ENCODE results near the gene ZFYVE19.

Gene ZFYVE19

GRCh38 chr15:40830884-40831283 lies 24.0 kb downstream of the ZFYVE19 start:
- no peaks in the 10 kb centered on the region for H3K9me3 ChIP-seq (ENCODE audit: insufficient read depth, low read length)
- H3K4me2 ChIP-seq (ENCODE audit: low read length) = no peak overlapping the region
- no peak overlapping the region for H2AFZ ChIP-seq (ENCODE audit: low read depth, low read length)

GRCh38 chr15:40831861-40832260 lies 25.0 kb downstream of the ZFYVE19 start:
- Histone ChIP-seq H3K4me1 (ENCODE audit: low read length) (no peaks in the 10 kb centered on the region), H3K9ac (ENCODE audit: low read length) (no peak overlapping the region), H3K27me3 (ENCODE audit: low read depth, low read length) (0 out of 2 replicates have a peak, but pooled peaks cover 2% of the 10 kb centered on the region), H3K9me3 (ENCODE audit: insufficient read depth, low read length) (no peaks in the 10 kb centered on the region), H3K79me2 (ENCODE audit: low read length) (no peaks in the 10 kb centered on the region), H3K4me2 (ENCODE audit: low read length) (no peak overlapping the region), H3K27ac (ENCODE audit: low read length) (no peak overlapping the region), H4K20me1 (ENCODE audit: insufficient read depth, low read length) (no peaks in the 10 kb centered on the region), H2AFZ (ENCODE audit: low read depth, low read length) (no peak overlapping the region), H3K36me3 (replicated peaks; ENCODE audit: low read depth, low read length) (no peaks in the 10 kb centered on the region), H3K4me3 (ENCODE audit: low read length) (no peak overlapping the region)
- TF ChIP-seq CTCF (IDR thresholded peaks at IDR 0.05; ENCODE audit: low read depth, low read length) (no peak), EZH2phosphoT487 (IDR thresholded peaks at IDR 0.05; ENCODE audit: low read depth) (no peak)

More at GRCh38 chr15:40830884-40831283, 24.0 kb downstream of the ZFYVE19 start:
- Histone ChIP-seq H3K4me3 (ENCODE audit: low read length) (no peak overlapping the region), H3K79me2 (ENCODE audit: low read length) (no peaks in the 10 kb centered on the region), H3K4me1 (ENCODE audit: low read length) (no peaks in the 10 kb centered on the region), H3K9ac (ENCODE audit: low read length) (no peak overlapping the region), H3K27me3 (ENCODE audit: low read depth, low read length) (0 out of 2 replicates have a peak, but pooled peaks cover 4% of the 10 kb centered on the region), H4K20me1 (ENCODE audit: insufficient read depth, low read length) (no peaks in the 10 kb centered on the region), H3K36me3 (replicated peaks; ENCODE audit: low read depth, low read length) (no peaks in the 10 kb centered on the region), H3K27ac (ENCODE audit: low read length) (no peak overlapping the region)
- TF ChIP-seq CTCF (IDR thresholded peaks at IDR 0.05; ENCODE audit: low read depth, low read length) = no peak
- TF ChIP-seq EZH2phosphoT487 (IDR thresholded peaks at IDR 0.05; ENCODE audit: low read depth) = no peak

GRCh38 chr15:40832903-40833302 lies 26.0 kb downstream of the ZFYVE19 start:
- no peaks in the 10 kb centered on the region for H3K27me3 ChIP-seq (ENCODE audit: low read depth, low read length)
- H3K36me3 ChIP-seq (replicated peaks; ENCODE audit: low read depth, low read length) = no peaks in the 10 kb centered on the region
- no peaks in the 10 kb centered on the region for H4K20me1 ChIP-seq (ENCODE audit: insufficient read depth, low read length)
- H3K79me2 ChIP-seq (ENCODE audit: low read length) = no peaks in the 10 kb centered on the region
- no peak overlapping the region for H3K4me2 ChIP-seq (ENCODE audit: low read length)
- H3K4me3 ChIP-seq (ENCODE audit: low read length) = no peak overlapping the region
- no peak for TF ChIP-seq EZH2phosphoT487 (IDR thresholded peaks at IDR 0.05; ENCODE audit: low read depth)
- no peak for TF ChIP-seq CTCF (IDR thresholded peaks at IDR 0.05; ENCODE audit: low read depth, low read length)
- no peak overlapping the region for H3K27ac ChIP-seq (ENCODE audit: low read length)
- no peaks in the 10 kb centered on the region for H3K9me3 ChIP-seq (ENCODE audit: insufficient read depth, low read length)
- no peak overlapping the region for H2AFZ ChIP-seq (ENCODE audit: low read depth, low read length)
- no peak overlapping the region for H3K9ac ChIP-seq (ENCODE audit: low read length)
- no peaks in the 10 kb centered on the region for H3K4me1 ChIP-seq (ENCODE audit: low read length)

- no peaks in the 10 kb centered on the region for H3K79me2 ChIP-seq (ENCODE audit: low read length)
- H3K4me3 ChIP-seq (ENCODE audit: low read length) = no peak overlapping the region
- H3K27ac ChIP-seq (ENCODE audit: low read length) = no peak overlapping the region
- no peak overlapping the region for H3K9ac ChIP-seq (ENCODE audit: low read length)
- TF ChIP-seq CTCF (IDR thresholded peaks at IDR 0.05; ENCODE audit: low read depth, low read length) (no peak), EZH2phosphoT487 (IDR thresholded peaks at IDR 0.05; ENCODE audit: low read depth) (no peak)
- H3K4me2 ChIP-seq (ENCODE audit: low read length) = no peak overlapping the region
- no peaks in the 10 kb centered on the region for H3K4me1 ChIP-seq (ENCODE audit: low read length)
- no peaks in the 10 kb centered on the region for H3K9me3 ChIP-seq (ENCODE audit: insufficient read depth, low read length)
- H3K27me3 ChIP-seq (ENCODE audit: low read depth, low read length) = no peaks in the 10 kb centered on the region
- H4K20me1 ChIP-seq (ENCODE audit: insufficient read depth, low read length) = no peaks in the 10 kb centered on the region
- no peaks in the 10 kb centered on the region for H3K36me3 ChIP-seq (replicated peaks; ENCODE audit: low read depth, low read length)
- H2AFZ ChIP-seq (ENCODE audit: low read depth, low read length) = no peak overlapping the region
Observed at GRCh38 chr15:40836020-40836419, 29.1 kb downstream of the ZFYVE19 start.

Data from OCI-LY3 (cell line).